Stimulated activated CD4-positive, alpha-beta T cell treated with anti-CD3 and anti-CD28 coated beads, Interleukin-1b, Interleukin-23, amount 100 ng/mL, for 24 hours (primary cell): Measurements from ENCODE around the gene F3.
"Not testable (repeated sequence)": the region's sequence is repeated elsewhere in the genome, so short reads cannot be mapped to it uniquely, and the experiment has no call there.

ENCODE experiments used
- DNase-seq, 4 experiments: peaks; one replicate each; pipeline ENCODE4 v3.0.0-alpha.2; 2020; ENCODE audit warnings: low read depth in 4 of 4, low spot score in 1 of 4

Gene F3

GRCh38 chr1:94541246-94542087, at the start of gene F3:
Gene F3, minus strand, starts transcription at chr1:94541759. Its CDS starts 123 bp downstream, at chr1:94541636.
- peak; percentile 34 to 78 (median 64) for DNase-seq

GRCh38 chr1:94590203-94591137, 48.9 kb upstream of the F3 start:
- DNase-seq = no peak

- DNase-seq = no peak
These were observed 48.2 kb upstream of the F3 start for GRCh38 chr1:94589728-94590127.

GRCh38 chr1:94582565-94582964, 41.0 kb upstream of the F3 start:
- no peak for DNase-seq

GRCh38 chr1:94580367-94581115, 39.0 kb upstream of the F3 start:
- no peak for DNase-seq

GRCh38 chr1:94579876-94580294, 38.3 kb upstream of the F3 start:
- no peak for DNase-seq

GRCh38 chr1:94578856-94579255, 37.3 kb upstream of the F3 start:
- DNase-seq = no peak

GRCh38 chr1:94573917-94574316, 32.4 kb upstream of the F3 start:
- not testable (repeated sequence) for DNase-seq

- no peak for DNase-seq
These were observed 31.2 kb upstream of the F3 start for GRCh38 chr1:94572780-94573179.

- not testable (repeated sequence) for DNase-seq
These were observed 29.4 kb upstream of the F3 start for GRCh38 chr1:94570965-94571364.

- DNase-seq = not testable (repeated sequence)
These were observed 27.2 kb upstream of the F3 start for GRCh38 chr1:94568806-94569205.

GRCh38 chr1:94567975-94568607, 26.5 kb upstream of the F3 start:
- DNase-seq = not testable (repeated sequence)

- DNase-seq = not testable (repeated sequence)
These were observed 24.9 kb upstream of the F3 start for GRCh38 chr1:94566436-94566835.

GRCh38 chr1:94565901-94566300, 24.3 kb upstream of the F3 start:
- no peak for DNase-seq

- DNase-seq = no peak
These were observed 21.1 kb upstream of the F3 start for GRCh38 chr1:94562519-94563260.

GRCh38 chr1:94560333-94560732, 18.8 kb upstream of the F3 start:
- DNase-seq = no peak

- DNase-seq = no peak
These were observed 18.4 kb upstream of the F3 start for GRCh38 chr1:94559921-94560320.

GRCh38 chr1:94555091-94555490, 13.5 kb upstream of the F3 start:
- no peak for DNase-seq

GRCh38 chr1:94554580-94554979, 13.0 kb upstream of the F3 start:
- DNase-seq = no peak

GRCh38 chr1:94553931-94554330, 12.4 kb upstream of the F3 start:
- no peak for DNase-seq
